Stimulated activated CD8-positive, alpha-beta memory T cell treated with anti-CD3 and anti-CD28 coated beads, Interleukin-4, amount 100 ng/mL, for 1 hour (primary cell): Measurements from ENCODE around the gene MRPS25.
"Not testable (repeated sequence)": the region's sequence is repeated elsewhere in the genome, so short reads cannot be mapped to it uniquely, and the experiment has no call there.

ENCODE experiments used
- DNase-seq, 2 donors: peaks; one replicate each; pipeline ENCODE4 v3.0.0-alpha.2; 2020; ENCODE audit warnings: low read depth in 2 of 2, low spot score in 1 of 2

MRPS25 gene

GRCh38 chr3:15044326-15044725 is 20.8 kb downstream of the MRPS25 start:
- no peak for DNase-seq

DNA sequence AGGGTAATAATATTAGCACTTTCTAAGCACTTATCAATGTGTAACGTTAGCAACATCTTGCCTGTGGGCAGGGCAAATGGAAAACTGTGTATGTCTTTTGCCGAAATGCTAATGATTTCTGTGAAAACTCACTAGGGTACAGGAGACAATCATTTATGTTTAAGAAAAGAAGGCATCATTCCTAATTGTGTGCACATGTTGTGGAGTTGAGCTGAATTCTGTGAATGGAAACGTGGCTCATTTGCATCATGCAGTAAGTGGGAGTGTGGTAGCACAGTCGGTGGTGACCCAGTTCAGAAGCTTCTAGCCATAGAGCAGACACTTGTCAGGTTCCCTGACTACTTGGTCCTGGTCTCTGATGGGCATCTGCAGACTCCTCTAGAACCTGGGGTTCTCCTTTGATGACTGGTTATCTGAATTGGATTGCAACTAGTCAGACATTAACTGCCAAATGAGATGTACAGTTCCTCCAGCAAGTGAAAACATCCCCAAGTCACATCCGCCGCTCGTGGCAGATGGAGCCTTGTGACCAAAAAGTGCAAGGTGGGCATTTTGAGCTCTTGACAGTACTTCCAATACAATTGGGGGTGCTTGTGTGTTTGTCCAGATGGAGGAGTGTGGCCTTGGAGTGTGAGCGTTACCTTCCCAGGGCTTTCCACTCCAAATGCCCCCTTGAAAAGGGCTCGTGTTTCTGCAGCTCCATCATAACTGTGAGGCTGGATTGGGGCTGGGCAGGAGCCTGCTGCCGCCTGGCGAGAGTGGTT is 21.5 kb downstream of the MRPS25 start:
- DNase-seq, result no peak

DNA sequence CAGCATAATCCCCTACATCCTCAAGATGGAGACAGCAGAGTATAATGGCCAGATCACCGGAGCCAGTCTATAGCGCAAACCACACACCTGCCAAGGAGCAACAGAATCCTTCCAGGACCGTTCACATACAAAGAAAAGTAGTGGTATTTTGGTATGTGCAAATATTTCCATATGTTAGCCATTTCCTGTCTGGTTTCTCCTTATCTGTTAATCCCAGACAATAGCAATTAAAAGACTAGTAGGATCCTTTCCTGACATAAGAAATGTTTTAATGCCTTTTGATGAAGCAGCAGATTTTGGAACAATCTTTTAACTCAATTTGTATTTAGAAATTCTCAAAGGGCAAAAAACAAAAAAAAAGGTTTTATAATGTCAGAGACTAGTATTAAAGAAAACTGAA is 22.2 kb downstream of the MRPS25 start:
- no peak for DNase-seq

DNA sequence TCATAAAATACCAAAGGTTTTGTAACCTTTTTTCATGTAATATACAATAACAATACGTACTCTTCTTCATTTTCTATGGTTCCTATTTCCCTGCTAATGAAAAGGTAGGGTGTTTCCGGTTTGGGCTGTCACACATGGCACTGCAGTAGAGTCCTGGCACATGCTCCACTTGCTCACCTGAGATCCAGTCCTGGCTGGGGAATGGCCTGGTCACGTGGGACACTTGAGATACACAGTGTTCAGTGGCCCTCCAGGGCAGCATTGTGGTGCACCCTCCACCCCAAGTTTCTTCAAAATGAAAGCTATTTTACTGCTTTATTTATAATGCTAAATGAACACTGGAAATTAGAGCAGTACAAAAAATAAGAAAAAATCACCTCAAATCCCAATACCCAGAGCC is 23.2 kb downstream of the MRPS25 start:
- DNase-seq, result no peak

GRCh38 chr3:15040844-15041243 is 24.3 kb downstream of the MRPS25 start:
- DNase-seq, result no peak

- no peak for DNase-seq
Observed at GRCh38 chr3:15038306-15038705, 26.8 kb downstream of the MRPS25 start.

GRCh38 chr3:15033103-15033502 is 32.0 kb downstream of the MRPS25 start:
- no peak for DNase-seq

- no peak for DNase-seq
Observed at GRCh38 chr3:15032650-15033049, 32.5 kb downstream of the MRPS25 start.

DNA sequence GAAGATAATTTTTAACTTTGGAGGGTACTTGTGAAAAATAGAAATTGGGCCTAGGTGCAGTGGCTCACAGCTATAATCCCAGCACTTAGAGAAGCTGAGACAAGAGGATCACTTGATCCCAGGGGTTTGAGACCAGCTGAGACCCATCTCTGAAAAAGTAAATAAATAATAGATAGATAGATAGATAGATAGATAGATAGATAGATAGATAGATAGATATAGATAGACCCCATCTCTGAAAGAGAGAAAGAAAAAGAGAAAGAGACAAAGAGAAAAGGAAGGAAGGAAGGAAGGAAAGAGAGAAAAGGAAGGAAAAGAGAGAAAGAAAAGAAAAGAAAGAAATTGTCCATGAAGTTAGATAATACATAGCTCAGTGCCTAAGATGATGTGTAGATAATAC is 35.5 kb downstream of the MRPS25 start:
- no peak for DNase-seq

DNA sequence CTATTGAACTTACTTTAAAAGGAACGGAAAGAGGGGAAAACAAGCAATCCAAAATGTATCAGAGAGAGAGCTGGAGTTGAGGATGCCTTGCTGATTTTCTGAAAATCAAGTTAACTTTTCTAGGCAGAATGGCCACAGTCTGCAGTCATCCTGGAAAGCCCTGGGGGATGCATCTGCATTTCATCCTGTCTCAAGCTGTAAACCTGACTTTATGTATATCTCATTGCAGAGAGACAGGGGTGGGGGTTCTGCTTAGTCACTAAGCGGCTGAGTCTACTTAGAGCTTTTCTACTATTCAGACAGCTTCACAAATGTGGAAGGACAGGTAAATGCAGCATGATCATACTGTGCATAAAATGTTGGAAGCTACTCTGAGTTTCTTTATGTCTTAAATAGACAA is 41.4 kb downstream of the MRPS25 start:
- DNase-seq, result no peak

- no peak for DNase-seq
Observed at GRCh38 chr3:15023249-15023648, 41.9 kb downstream of the MRPS25 start.

- no peak for DNase-seq
Observed at GRCh38 chr3:15017191-15017590, 47.9 kb downstream of the MRPS25 start.

GRCh38 chr3:15015456-15015855 is 49.7 kb downstream of the MRPS25 start:
- no peak for DNase-seq

DNA sequence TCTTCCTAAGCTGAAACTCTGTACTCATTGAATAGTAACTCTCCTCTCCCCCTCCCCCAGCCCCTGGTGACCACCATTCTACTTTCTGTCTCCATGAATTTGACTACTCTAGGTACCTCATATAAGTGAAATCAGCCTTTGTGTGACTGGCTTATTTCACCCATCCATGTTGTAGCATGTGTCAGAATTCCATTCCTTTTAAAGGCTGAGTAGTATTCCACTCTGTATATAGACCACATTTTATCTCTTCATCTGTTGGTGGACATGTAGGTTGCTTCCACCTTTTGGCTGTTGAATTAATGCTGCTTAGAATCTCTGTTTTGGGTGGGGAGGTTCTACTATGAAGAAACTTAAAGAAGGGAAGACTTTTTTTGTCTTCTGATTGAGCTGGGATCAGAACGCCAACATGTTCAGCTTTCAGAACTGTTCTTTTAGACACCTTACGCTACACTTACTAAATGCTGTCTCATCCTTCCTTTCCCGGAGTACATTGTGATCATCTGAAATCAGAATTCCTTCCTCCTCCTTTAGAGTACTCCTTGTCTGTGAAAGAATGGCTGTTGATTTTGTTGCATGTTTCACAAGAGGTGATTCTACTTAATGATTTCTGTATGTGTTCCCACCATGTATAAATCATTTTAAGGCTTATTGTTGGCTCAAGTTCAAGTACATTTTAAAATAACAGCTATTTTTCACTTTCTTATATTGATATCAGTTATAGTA is 50.3 kb downstream of the MRPS25 start:
- DNase-seq, result no peak

DNA sequence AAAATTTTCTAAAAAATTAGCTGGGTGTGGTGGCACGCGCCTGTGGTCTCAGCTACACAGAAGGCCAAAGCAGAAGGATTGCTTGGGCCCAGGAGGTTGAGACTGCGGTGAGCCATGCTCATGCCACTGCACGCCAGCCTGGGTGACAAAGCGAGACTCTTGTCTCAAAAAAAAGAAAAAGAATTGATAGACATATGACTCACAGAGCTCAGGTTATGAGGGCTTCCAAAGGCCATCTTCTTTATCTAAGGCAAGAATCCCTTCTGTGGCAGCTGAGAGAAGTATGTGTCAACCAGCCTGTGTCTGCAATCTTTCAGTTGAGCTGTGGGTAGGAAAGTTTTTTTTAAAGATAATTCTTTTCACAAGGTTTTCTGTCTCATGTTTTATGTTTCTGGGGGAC is 53.9 kb downstream of the MRPS25 start:
- no peak for DNase-seq

GRCh38 chr3:15010664-15011063 is 54.5 kb downstream of the MRPS25 start:
- no peak for DNase-seq

GRCh38 chr3:15009167-15009566 is 55.9 kb downstream of the MRPS25 start:
- no peak for DNase-seq

GRCh38 chr3:15007681-15008141 is 57.4 kb downstream of the MRPS25 start:
- no peak for DNase-seq

DNA sequence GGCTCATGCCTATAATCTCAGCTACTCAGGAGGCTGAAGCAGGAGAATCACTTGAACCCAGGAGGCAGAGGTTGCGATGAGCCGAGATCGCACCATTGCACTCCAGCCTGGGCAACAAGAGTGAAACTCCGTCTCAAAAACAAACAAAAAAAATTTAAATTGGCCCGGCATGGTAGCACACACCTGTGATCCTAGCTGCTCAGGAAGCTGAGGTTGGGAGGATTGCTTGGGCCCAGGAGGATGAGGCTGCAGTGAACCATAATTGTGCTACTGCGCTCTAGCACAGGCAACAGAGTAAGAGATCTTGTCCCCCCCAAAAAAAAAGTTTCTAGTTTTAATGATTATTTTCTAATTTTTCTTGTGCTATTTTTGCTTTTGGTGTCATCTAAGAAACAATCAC is 65.9 kb downstream of the MRPS25 start:
- not testable (repeated sequence) for DNase-seq
